Neuronal stem cell (in vitro differentiated cells): Measurements from ENCODE around the gene FRMD1.

Source experiments
- DNase-seq: peaks from one replicate; pipeline ENCODE4 v3.0.0-alpha.2; 2013; ENCODE audit warnings: low spot score
- H2AFZ ChIP-seq: one replicate; pipeline ENCODE4 v1.6.1; 2013; ENCODE audit warnings: mild to moderate bottlenecking, low read length, inconsistent platforms
- H2AK5ac ChIP-seq: 2 replicates; pipeline ENCODE4 v1.6.1; 2013; ENCODE audit warnings: low read depth, mild to moderate bottlenecking, inconsistent platforms, low read length, moderate library complexity, mixed read lengths
- H2BK120ac ChIP-seq: 2 replicates; pipeline ENCODE4 v1.6.1; 2013; ENCODE audit warnings: low read depth, mild to moderate bottlenecking, inconsistent platforms, low read length, moderate library complexity, mixed read lengths
- H2BK12ac ChIP-seq: one replicate; pipeline ENCODE4 v1.6.1; 2013; ENCODE audit warnings: low read length, inconsistent platforms
- H2BK15ac ChIP-seq: 2 replicates; pipeline ENCODE4 v1.6.1; 2013; ENCODE audit warnings: mild to moderate bottlenecking, low read length, inconsistent platforms, mixed read lengths
- H2BK5ac ChIP-seq: one replicate; pipeline ENCODE4 v1.6.1; 2013; ENCODE audit warnings: inconsistent platforms, mild to moderate bottlenecking, low read length, moderate library complexity
- H3K14ac ChIP-seq: one replicate; pipeline ENCODE4 v1.6.1; 2013; ENCODE audit warnings: low read length, inconsistent platforms
- H3K18ac ChIP-seq: 2 replicates; pipeline ENCODE4 v1.6.1; 2013; ENCODE audit warnings: low read length, inconsistent platforms
- H3K23ac ChIP-seq: 2 replicates; pipeline ENCODE4 v1.6.1; 2013; ENCODE audit warnings: low read depth, mild to moderate bottlenecking, mixed read lengths, low read length, inconsistent platforms; ENCODE audit not compliant: poor library complexity
- H3K27ac ChIP-seq: replicated peaks from 3 replicates; pipeline ENCODE4 v1.5.1; 2013; ENCODE audit warnings: low read length, inconsistent platforms
- H3K27me3 ChIP-seq, 3 experiments: 2 replicates each; pipeline ENCODE4 v1.6.1; 2013; ENCODE audit warnings: low read length in 3 of 3, mild to moderate bottlenecking in 2 of 3, inconsistent platforms in 1 of 3, low read depth in 1 of 3, mixed read lengths in 1 of 3, moderate library complexity in 1 of 3; ENCODE audit not compliant: control insufficient read depth in 3 of 3, insufficient read depth in 3 of 3
- H3K36me3 ChIP-seq, 2 donors: replicated peaks in 1 of 2; 2 replicates each; pipeline ENCODE4 v1.6.1; 2013; ENCODE audit warnings: low read length in 2 of 2; ENCODE audit not compliant: control insufficient read depth in 2 of 2, insufficient read depth in 2 of 2
- H3K4ac ChIP-seq: 2 replicates; pipeline ENCODE4 v1.6.1; 2013; ENCODE audit warnings: inconsistent platforms, mild to moderate bottlenecking, low read length, moderate library complexity
- H3K4me1 ChIP-seq, 2 donors: 1 replicate in 1 of 2; 2 replicates in 1 of 2; pipeline ENCODE4 v1.6.1; 2013; ENCODE audit warnings: low read length in 2 of 2, low read depth in 1 of 2; ENCODE audit not compliant: control insufficient read depth in 2 of 2, insufficient read depth in 1 of 2
- H3K4me2 ChIP-seq: one replicate; pipeline ENCODE4 v1.6.1; 2013; ENCODE audit warnings: mild to moderate bottlenecking, low read length, inconsistent platforms; ENCODE audit not compliant: insufficient read depth, poor library complexity, severe bottlenecking
- H3K4me3 ChIP-seq, 2 donors: 2 replicates each; pipeline ENCODE4 v1.5.1; 2013; ENCODE audit warnings: low read length in 2 of 2, mild to moderate bottlenecking in 2 of 2, inconsistent platforms in 1 of 2, moderate library complexity in 1 of 2
- H3K79me1 ChIP-seq: one replicate; pipeline ENCODE4 v1.6.1; 2013; ENCODE audit warnings: low read depth, mild to moderate bottlenecking, inconsistent platforms, low read length, moderate library complexity
- H3K9ac ChIP-seq: one replicate; pipeline ENCODE4 v1.6.1; 2013; ENCODE audit warnings: mild to moderate bottlenecking, low read depth, low read length, inconsistent platforms; ENCODE audit not compliant: poor library complexity
- H3K9me3 ChIP-seq, 2 donors: replicated peaks in 1 of 2; 2 replicates each; pipeline versions ENCODE3 to v1.6.1; 2013; ENCODE audit warnings: low read length in 2 of 2, mild to moderate bottlenecking in 2 of 2, inconsistent platforms in 1 of 2, low read depth in 1 of 2, mixed read lengths in 1 of 2, moderate library complexity in 1 of 2; ENCODE audit not compliant: control insufficient read depth in 2 of 2, insufficient read depth in 1 of 2
- H4K8ac ChIP-seq: one replicate; pipeline ENCODE4 v1.6.1; 2013; ENCODE audit warnings: low read depth, mild to moderate bottlenecking, inconsistent platforms, low read length, moderate library complexity
- H4K91ac ChIP-seq: one replicate; pipeline ENCODE4 v1.6.1; 2013; ENCODE audit warnings: low read length, low read depth, mild to moderate bottlenecking, inconsistent platforms; ENCODE audit not compliant: poor library complexity
- WGBS, 2 donors: extraction: QIAGEN DNeasy Blood & Tissue Kit; methylation state at CpG; one replicate each; pipeline ENCODE4 v1.1.7; 2013; ENCODE audit warnings: missing lambda C conversion rate in 2 of 2, mixed read lengths in 1 of 2; ENCODE audit not compliant: insufficient read length in 2 of 2, insufficient replicate concordance in 1 of 2; ENCODE audit errors: extremely low coverage in 2 of 2; 5-methylcytosine and 5-hydroxymethylcytosine counted together

Gene FRMD1

DNA sequence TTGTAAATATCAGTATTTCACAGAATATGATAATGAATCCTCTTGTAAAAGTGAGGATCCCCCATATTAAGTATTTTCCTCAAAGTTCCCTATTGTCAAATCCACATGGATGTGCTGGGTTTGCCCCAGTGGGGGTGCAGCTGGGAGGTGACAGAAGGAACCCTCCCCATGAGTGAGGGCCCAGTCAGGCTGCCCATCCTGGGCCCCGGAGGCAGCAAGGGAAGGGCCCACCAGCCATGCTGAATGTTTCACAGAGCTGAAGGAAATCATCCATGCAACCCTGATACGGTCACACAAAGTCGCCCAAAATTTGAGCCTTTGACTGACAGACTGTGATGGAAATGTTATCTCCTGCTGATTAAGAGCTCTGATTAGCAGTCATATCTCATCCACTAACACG lies 39.7 kb downstream of the FRMD1 start:
- Histone ChIP-seq H3K27me3 (no peaks in the 10 kb centered on the region), H3K9me3 (peaks cover 35% of the 10 kb centered on the region in 2 donors), H2BK15ac (no peak overlapping the region), H3K27ac (no peak overlapping the region), H2AK5ac (no peak overlapping the region), H2BK12ac (no peak overlapping the region), H3K4me2 (no peak overlapping the region), H4K91ac (no peak overlapping the region), H3K36me3 (peaks cover 0 to 4% of the 10 kb centered on the region in 2 donors), H3K23ac (no peak overlapping the region), H4K8ac (no peak overlapping the region), H2BK120ac (no peak overlapping the region), H2BK5ac (no peak overlapping the region), H3K9ac (no peak overlapping the region), H2AFZ (no peak overlapping the region), H3K4ac (no peak overlapping the region), H3K79me1 (no peaks in the 10 kb centered on the region), H3K14ac (no peak overlapping the region), H3K4me3 (no peak overlapping the region), H3K4me1 (no peaks in the 10 kb centered on the region), H3K18ac (no peak overlapping the region)
- no CpG with 5 or more reads among the region's 4 CpGs for WGBS, 2 donors
- DNase-seq = no peak

- Histone ChIP-seq H3K9me3 (peaks cover 35 to 38% of the 10 kb centered on the region in 2 donors), H3K14ac (no peak overlapping the region), H3K4me3 (peak overlapping the region in 1 of 2 donors; percentile 33), H3K18ac (no peak overlapping the region), H3K9ac (no peak overlapping the region), H3K36me3 (peaks cover 0 to 4% of the 10 kb centered on the region in 2 donors), H2BK5ac (no peak overlapping the region), H2BK12ac (no peak overlapping the region), H4K8ac (no peak overlapping the region), H2BK15ac (no peak overlapping the region), H3K4ac (no peak overlapping the region), H2AK5ac (no peak overlapping the region), H3K79me1 (no peaks in the 10 kb centered on the region), H2BK120ac (no peak overlapping the region), H3K23ac (no peak overlapping the region), H3K4me1 (no peaks in the 10 kb centered on the region), H3K27ac (no peak overlapping the region), H3K27me3 (no peaks in the 10 kb centered on the region), H3K4me2 (no peak overlapping the region), H4K91ac (no peak overlapping the region), H2AFZ (no peak overlapping the region)
- WGBS, 2 donors = no CpG with 5 or more reads among the region's 13 CpGs
- DNase-seq = no peak
Measured at GRCh38 chr6:168038576-168039140, 40.4 kb downstream of the FRMD1 start.

DNA sequence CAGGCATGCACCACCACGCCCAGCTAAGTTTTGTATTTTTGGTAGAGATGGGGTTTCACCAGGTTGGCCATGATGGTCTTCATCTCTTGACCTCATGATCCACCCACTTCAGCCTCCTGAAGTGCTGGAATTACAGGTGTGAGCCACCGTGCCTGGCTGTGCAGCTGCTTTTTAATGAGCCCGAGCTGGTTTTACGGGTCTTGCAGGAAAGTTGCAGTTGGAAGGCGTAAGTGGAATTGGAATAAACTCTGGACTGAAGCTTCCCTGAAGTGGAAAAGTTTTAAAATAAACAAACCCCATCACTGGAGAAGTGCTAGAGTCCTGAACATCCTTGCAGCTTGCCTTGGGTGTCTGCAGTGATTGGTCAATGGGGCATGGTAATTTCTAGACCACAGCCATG lies 41.2 kb downstream of the FRMD1 start:
- Histone ChIP-seq H4K8ac (no peak overlapping the region), H3K4ac (no peak overlapping the region), H3K36me3 (peaks cover 0 to 4% of the 10 kb centered on the region in 2 donors), H2BK120ac (no peak overlapping the region), H2BK5ac (no peak overlapping the region), H2BK15ac (no peak overlapping the region), H3K23ac (no peak overlapping the region), H3K27ac (no peak overlapping the region), H3K14ac (no peak overlapping the region), H3K79me1 (no peaks in the 10 kb centered on the region), H3K9ac (no peak overlapping the region), H2BK12ac (no peak overlapping the region), H3K4me2 (no peak overlapping the region), H3K4me3 (no peak overlapping the region), H2AFZ (no peak overlapping the region), H3K9me3 (peaks cover 35 to 42% of the 10 kb centered on the region in 2 donors), H4K91ac (no peak overlapping the region), H3K18ac (no peak overlapping the region), H3K27me3 (no peaks in the 10 kb centered on the region), H2AK5ac (no peak overlapping the region), H3K4me1 (peaks cover 0 to 2% of the 10 kb centered on the region in 2 donors)
- DNase-seq = no peak
- no CpG with 5 or more reads among the region's 5 CpGs for WGBS, 2 donors

- DNase-seq = no peak
- Histone ChIP-seq H2BK15ac (no peak overlapping the region), H3K27me3 (no peaks in the 10 kb centered on the region), H3K27ac (peak overlapping the region; percentile 34), H3K4me2 (no peak overlapping the region), H2BK120ac (no peak overlapping the region), H2AK5ac (no peak overlapping the region), H3K4me3 (no peak overlapping the region), H2AFZ (no peak overlapping the region), H3K79me1 (no peaks in the 10 kb centered on the region), H3K23ac (no peak overlapping the region), H3K4ac (no peak overlapping the region), H3K14ac (no peak overlapping the region), H3K18ac (no peak overlapping the region), H4K8ac (no peak overlapping the region), H3K9me3 (peaks cover 30 to 42% of the 10 kb centered on the region in 2 donors), H2BK5ac (no peak overlapping the region), H2BK12ac (no peak overlapping the region), H3K9ac (no peak overlapping the region), H3K36me3 (peaks cover 0 to 4% of the 10 kb centered on the region in 2 donors), H3K4me1 (peaks cover 0 to 8% of the 10 kb centered on the region in 2 donors), H4K91ac (no peak overlapping the region)
- WGBS, 2 donors = no CpG with 5 or more reads among the region's 6 CpGs
Measured at GRCh38 chr6:168037242-168037641, 41.8 kb downstream of the FRMD1 start.
